ENCODE results near the gene ADGRE3. TPM values are rescaled to one million over a fixed set of nuclear protein-coding genes. Genes with fewer than 3 reads are reported as not detected.
"Not testable (repeated sequence)": the region's sequence is repeated elsewhere in the genome, so short reads cannot be mapped to it uniquely, and the experiment has no call there.

ADGRE3 gene
- total RNA-seq, 1 donor from 2014 or later, result not detected

DNA sequence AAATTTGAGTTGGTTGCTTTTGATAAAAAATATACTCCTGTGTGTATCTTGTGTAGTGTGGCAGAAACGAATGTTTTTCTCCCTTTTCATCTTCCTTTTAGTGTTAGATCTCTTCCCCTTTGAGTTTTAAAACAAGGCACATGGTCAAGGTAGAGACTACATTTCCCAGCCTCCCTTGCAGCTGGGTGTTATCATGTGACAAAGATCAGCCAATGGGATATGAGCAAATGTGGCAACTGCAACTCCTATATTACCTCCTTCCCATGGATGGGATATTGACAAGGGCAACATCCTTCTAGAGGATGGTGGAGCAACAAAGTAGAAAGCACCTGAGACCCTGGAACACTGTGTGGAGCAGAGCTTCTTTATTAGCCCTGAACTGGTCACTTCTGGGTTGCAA lies 42.4 kb downstream of the ADGRE3 start:
- TF ChIP-seq, protein P1, sequence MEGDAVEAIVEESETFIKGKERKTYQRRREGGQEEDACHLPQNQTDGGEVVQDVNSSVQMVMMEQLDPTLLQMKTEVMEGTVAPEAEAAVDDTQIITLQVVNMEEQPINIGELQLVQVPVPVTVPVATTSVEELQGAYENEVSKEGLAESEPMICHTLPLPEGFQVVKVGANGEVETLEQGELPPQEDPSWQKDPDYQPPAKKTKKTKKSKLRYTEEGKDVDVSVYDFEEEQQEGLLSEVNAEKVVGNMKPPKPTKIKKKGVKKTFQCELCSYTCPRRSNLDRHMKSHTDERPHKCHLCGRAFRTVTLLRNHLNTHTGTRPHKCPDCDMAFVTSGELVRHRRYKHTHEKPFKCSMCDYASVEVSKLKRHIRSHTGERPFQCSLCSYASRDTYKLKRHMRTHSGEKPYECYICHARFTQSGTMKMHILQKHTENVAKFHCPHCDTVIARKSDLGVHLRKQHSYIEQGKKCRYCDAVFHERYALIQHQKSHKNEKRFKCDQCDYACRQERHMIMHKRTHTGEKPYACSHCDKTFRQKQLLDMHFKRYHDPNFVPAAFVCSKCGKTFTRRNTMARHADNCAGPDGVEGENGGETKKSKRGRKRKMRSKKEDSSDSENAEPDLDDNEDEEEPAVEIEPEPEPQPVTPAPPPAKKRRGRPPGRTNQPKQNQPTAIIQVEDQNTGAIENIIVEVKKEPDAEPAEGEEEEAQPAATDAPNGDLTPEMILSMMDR (IDR thresholded peaks at IDR 0.05; ENCODE audit: unreplicated experiment), result no peak
- H3K27ac Mint-ChIP-seq, result no peak overlapping the region
- H3K27me3 Mint-ChIP-seq (ENCODE audit: low read depth), result no peaks in the 10 kb centered on the region
- H3K4me3 Mint-ChIP-seq, result no peak overlapping the region
- H3K9me3 Mint-ChIP-seq, result peaks cover 37% of the 10 kb centered on the region
- peaks cover 2% of the 10 kb centered on the region for H3K36me3 Mint-ChIP-seq
- DNase-seq (ENCODE audit: low spot score in 2 of 2, unreplicated experiment in 2 of 2), result no peak
- no peaks in the 10 kb centered on the region for H3K4me1 Mint-ChIP-seq

DNA sequence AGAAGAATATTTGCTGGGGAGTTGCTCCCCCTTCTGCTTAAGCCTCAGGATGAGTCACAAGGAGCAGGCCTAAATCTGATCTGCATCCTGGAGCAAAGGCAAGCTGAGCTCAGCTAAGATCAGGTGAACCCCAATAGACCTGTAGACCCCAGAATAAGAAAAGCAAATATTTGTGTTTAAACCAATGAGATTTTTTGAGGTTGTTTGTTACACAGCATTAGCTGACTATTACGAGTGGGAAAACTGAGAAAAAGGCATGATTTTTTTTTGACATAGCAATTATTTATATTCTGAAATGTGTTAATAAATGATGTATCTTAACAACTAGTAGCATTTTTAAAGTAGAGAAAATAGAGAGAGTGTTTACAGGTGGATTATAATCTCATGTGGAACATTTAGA lies 45.1 kb downstream of the ADGRE3 start:
- no peak overlapping the region for H3K27ac Mint-ChIP-seq
- H3K4me3 Mint-ChIP-seq, result no peak overlapping the region
- H3K36me3 Mint-ChIP-seq, result no peaks in the 10 kb centered on the region
- TF ChIP-seq, protein P1 (IDR thresholded peaks at IDR 0.05; ENCODE audit: unreplicated experiment), result no peak
- H3K27me3 Mint-ChIP-seq (ENCODE audit: low read depth), result no peaks in the 10 kb centered on the region
- H3K4me1 Mint-ChIP-seq, result no peaks in the 10 kb centered on the region
- DNase-seq (ENCODE audit: low spot score in 2 of 2, unreplicated experiment in 2 of 2), result no peak
- H3K9me3 Mint-ChIP-seq, result peaks cover 51% of the 10 kb centered on the region

DNA sequence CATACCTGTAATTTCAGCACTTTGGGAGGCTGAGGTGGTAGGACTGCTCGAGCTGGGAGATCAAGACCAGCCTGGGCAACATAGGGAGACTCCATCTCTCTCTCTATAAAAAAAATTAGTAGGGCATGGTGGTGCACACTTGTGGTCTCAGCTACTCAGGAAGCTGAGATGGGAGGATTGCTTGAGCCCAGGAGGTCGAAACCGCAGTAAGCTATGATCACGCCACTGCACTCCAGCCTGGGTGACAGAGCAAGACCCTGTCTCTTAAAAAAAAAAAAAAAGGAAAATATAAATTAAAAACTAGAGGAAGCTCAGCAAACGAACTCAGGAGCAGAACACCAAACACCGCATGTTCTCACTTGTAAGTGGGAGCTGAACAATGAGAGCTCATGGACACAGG lies 50.2 kb downstream of the ADGRE3 start:
- DNase-seq (ENCODE audit: low spot score in 2 of 2, unreplicated experiment in 2 of 2); H3K27ac Mint-ChIP-seq; H3K4me3 Mint-ChIP-seq; H3K36me3 Mint-ChIP-seq; H3K4me1 Mint-ChIP-seq; H3K27me3 Mint-ChIP-seq (ENCODE audit: low read depth): not testable (repeated sequence)
- peaks cover 36% of the 10 kb centered on the region for H3K9me3 Mint-ChIP-seq

DNA sequence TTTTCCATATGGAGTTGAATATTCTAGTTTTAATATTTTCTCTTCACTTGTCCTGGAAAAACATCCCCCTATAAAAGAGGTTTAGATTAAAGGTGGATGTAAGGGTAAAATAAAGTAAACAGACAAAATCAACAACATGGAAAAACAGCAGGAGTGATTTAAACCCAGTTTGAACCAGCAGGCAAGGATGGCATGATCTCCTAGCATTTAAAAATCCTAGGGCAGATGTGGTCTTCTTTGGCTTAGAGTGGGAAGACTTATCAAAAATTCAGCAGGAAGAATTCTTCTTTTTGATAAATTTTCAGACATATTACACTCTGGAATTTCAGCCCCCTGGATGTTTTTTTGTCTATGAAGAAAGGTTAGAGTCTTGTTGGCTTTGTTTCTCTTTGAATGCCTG lies 55.2 kb downstream of the ADGRE3 start:
- H3K4me1 Mint-ChIP-seq, result no peaks in the 10 kb centered on the region
- TF ChIP-seq, protein P1 (IDR thresholded peaks at IDR 0.05; ENCODE audit: unreplicated experiment), result no peak
- no peak overlapping the region for H3K4me3 Mint-ChIP-seq
- H3K27ac Mint-ChIP-seq, result no peak overlapping the region
- no peaks in the 10 kb centered on the region for H3K27me3 Mint-ChIP-seq (ENCODE audit: low read depth)
- H3K9me3 Mint-ChIP-seq, result peaks cover 30% of the 10 kb centered on the region
- H3K36me3 Mint-ChIP-seq, result peaks cover 6% of the 10 kb centered on the region
- DNase-seq (ENCODE audit: low spot score in 2 of 2, unreplicated experiment in 2 of 2), result no peak

DNA sequence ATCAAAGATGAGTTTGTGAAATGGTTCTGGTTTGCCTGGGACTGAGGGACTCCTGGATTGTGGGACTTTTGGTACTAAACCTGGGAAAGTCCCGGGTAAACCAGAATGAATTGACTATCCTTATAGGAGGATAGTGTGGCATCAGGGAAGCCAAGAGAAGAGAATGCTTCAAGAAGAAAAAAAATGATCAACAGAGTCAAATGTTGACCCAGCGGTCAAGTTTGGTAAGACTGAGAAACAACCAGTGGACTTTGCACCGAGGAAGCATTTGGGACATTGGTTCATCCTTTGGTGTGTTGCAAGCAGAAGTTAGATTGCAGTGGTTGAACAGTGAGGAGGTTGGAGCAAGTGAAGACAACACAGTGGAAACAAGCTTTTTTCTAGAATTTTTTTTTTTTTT lies 58.2 kb downstream of the ADGRE3 start:
- H3K4me3 Mint-ChIP-seq, result no peak overlapping the region
- no peak for DNase-seq (ENCODE audit: low spot score in 2 of 2, unreplicated experiment in 2 of 2)
- H3K27ac Mint-ChIP-seq, result no peak overlapping the region
- peaks cover 31% of the 10 kb centered on the region for H3K9me3 Mint-ChIP-seq
- peaks cover 6% of the 10 kb centered on the region for H3K36me3 Mint-ChIP-seq
- no peaks in the 10 kb centered on the region for H3K27me3 Mint-ChIP-seq (ENCODE audit: low read depth)
- H3K4me1 Mint-ChIP-seq, result no peaks in the 10 kb centered on the region
- TF ChIP-seq, protein P1 (IDR thresholded peaks at IDR 0.05; ENCODE audit: unreplicated experiment), result no peak

DNA sequence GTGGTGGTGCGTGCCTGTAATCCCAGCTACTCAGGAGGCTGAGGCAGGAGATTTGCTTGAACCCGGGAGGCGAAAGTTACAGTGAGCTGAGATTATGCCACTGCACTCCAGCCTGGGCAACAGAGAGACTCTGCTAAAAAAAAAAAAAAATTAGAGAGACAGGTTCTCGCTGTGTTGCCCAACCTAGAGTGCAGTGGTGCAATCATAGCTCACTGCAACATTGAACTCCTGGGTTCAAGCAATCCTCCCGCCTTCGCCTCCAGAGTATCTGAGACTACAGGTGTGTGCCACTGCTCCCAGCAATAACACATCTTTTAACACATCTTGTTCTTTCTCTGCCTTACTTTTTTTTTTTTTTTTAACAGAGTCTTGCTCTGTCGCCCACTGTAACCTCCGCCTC lies 59.0 kb downstream of the ADGRE3 start:
- Mint-ChIP-seq H3K9me3 (peaks cover 35% of the 10 kb centered on the region), H3K27me3 (ENCODE audit: low read depth) (no peaks in the 10 kb centered on the region), H3K4me3 (no peak overlapping the region), H3K36me3 (peaks cover 7% of the 10 kb centered on the region), H3K4me1 (no peaks in the 10 kb centered on the region), H3K27ac (no peak overlapping the region)
- TF ChIP-seq, protein P1 (IDR thresholded peaks at IDR 0.05; ENCODE audit: unreplicated experiment), result no peak
- DNase-seq (ENCODE audit: low spot score in 2 of 2, unreplicated experiment in 2 of 2), result no peak

Data from mesothelial cell of epicardium (in vitro differentiated cells).